Osteocyte (in vitro differentiated cells): ENCODE data around the gene SPIRE2. TPM values are rescaled to one million over a fixed set of nuclear protein-coding genes. Genes with fewer than 3 reads are reported as not detected.
"Not testable (repeated sequence)": the region's sequence is repeated elsewhere in the genome, so short reads cannot be mapped to it uniquely, and the experiment has no call there.

ENCODE experiments used
- DNase-seq: peaks from one replicate; pipeline ENCODE4 v3.0.0; 2021; ENCODE audit warnings: mixed read lengths; ENCODE audit not compliant: unreplicated experiment; ENCODE audit errors: extremely low spot score
- H3K27ac Mint-ChIP-seq: one replicate; pipeline ENCODE4 v1.8.0; 2021; ENCODE audit warnings: mild to moderate bottlenecking, mixed read lengths; ENCODE audit not compliant: unreplicated experiment
- H3K27me3 Mint-ChIP-seq: one replicate; pipeline ENCODE4 v1.8.0; 2021; ENCODE audit warnings: mixed read lengths; ENCODE audit not compliant: unreplicated experiment
- H3K36me3 Mint-ChIP-seq: one replicate; pipeline ENCODE4 v1.8.0; 2021; ENCODE audit warnings: mixed read lengths; ENCODE audit not compliant: unreplicated experiment
- H3K4me1 Mint-ChIP-seq: one replicate; pipeline ENCODE4 v1.8.0; 2021; ENCODE audit warnings: mixed read lengths; ENCODE audit not compliant: unreplicated experiment
- H3K4me3 Mint-ChIP-seq: one replicate; pipeline ENCODE4 v1.8.0; 2021; ENCODE audit warnings: mild to moderate bottlenecking, moderate library complexity, mixed read lengths; ENCODE audit not compliant: unreplicated experiment
- H3K9me3 Mint-ChIP-seq: one replicate; pipeline ENCODE4 v1.8.0; 2021; ENCODE audit warnings: mixed read lengths; ENCODE audit not compliant: unreplicated experiment
- total RNA-seq: library from RNA; stranded (reverse); gene quantifications from 2 replicates; pipeline ENCODE4 v1.2.1, GENCODE V29; 2021
- TF ChIP-seq, protein P1 (sequence below): fragments of 200-600 bp; sonication (generic); IDR thresholded peaks from 2 replicates; pipeline ENCODE4 v1.5.0; 2021; ENCODE audit warnings: antibody characterized with exemption, mild to moderate bottlenecking, moderate library complexity

SPIRE2 gene
- total RNA-seq, 1 donor from 2014 or later, result 4.6 TPM

DNA sequence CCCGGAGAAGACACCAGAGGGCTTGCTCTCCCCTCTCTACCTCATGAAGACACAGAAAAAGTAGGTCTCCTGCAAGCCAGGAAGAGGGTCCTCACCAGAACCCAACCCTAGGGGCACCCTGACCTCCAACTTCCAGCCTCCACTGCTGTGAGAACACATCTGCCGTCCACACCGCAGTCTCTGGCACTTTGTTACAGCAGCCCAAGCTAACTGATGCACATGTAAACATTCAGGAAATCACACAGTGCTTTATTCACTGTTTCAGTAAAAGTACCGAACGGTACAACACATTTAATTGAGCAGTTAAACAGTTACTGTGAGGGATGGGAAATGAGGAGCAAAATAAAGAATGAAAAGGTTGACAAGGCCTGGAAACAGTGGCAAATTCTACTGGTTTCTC is 30.1 kb upstream of the SPIRE2 start:
- DNase-seq, result no peak
- Mint-ChIP-seq H3K27me3 (no peaks in the 10 kb centered on the region), H3K9me3 (no peaks in the 10 kb centered on the region), H3K36me3 (peaks cover 5% of the 10 kb centered on the region), H3K27ac (no peak overlapping the region), H3K4me3 (no peak overlapping the region), H3K4me1 (no peaks in the 10 kb centered on the region)
- TF ChIP-seq, protein P1, sequence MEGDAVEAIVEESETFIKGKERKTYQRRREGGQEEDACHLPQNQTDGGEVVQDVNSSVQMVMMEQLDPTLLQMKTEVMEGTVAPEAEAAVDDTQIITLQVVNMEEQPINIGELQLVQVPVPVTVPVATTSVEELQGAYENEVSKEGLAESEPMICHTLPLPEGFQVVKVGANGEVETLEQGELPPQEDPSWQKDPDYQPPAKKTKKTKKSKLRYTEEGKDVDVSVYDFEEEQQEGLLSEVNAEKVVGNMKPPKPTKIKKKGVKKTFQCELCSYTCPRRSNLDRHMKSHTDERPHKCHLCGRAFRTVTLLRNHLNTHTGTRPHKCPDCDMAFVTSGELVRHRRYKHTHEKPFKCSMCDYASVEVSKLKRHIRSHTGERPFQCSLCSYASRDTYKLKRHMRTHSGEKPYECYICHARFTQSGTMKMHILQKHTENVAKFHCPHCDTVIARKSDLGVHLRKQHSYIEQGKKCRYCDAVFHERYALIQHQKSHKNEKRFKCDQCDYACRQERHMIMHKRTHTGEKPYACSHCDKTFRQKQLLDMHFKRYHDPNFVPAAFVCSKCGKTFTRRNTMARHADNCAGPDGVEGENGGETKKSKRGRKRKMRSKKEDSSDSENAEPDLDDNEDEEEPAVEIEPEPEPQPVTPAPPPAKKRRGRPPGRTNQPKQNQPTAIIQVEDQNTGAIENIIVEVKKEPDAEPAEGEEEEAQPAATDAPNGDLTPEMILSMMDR, result no peak

DNA sequence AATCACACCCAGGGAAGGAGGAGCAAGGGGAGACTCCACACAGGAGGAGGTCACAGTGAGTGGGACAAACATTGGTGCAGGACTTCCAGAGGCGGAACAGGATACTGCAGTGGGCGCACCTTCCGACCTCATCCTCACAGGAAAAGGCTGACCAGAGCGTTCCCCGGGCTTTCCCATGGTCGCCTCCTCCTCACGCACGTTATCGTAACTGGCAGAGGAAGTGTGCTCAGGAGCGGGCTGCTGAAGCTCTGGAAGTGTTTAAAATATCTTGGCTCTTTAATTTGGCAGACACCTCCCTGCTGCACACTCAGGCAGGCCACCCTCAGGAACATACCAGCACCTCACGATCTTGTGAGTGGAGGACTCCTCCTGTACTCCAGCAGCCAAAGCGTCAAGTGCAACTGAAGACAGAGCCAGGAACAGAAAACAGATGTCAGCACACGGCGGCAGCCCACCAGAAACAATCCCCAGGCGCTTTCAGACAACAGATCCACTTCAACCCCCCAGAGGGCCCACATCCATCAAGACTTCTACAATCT is 29.4 kb upstream of the SPIRE2 start:
- no peak overlapping the region for H3K27ac Mint-ChIP-seq
- no peaks in the 10 kb centered on the region for H3K4me1 Mint-ChIP-seq
- peaks cover 5% of the 10 kb centered on the region for H3K36me3 Mint-ChIP-seq
- TF ChIP-seq, protein P1, result no peak
- H3K9me3 Mint-ChIP-seq, result no peaks in the 10 kb centered on the region
- H3K27me3 Mint-ChIP-seq, result no peaks in the 10 kb centered on the region
- DNase-seq, result no peak
- no peak overlapping the region for H3K4me3 Mint-ChIP-seq

DNA sequence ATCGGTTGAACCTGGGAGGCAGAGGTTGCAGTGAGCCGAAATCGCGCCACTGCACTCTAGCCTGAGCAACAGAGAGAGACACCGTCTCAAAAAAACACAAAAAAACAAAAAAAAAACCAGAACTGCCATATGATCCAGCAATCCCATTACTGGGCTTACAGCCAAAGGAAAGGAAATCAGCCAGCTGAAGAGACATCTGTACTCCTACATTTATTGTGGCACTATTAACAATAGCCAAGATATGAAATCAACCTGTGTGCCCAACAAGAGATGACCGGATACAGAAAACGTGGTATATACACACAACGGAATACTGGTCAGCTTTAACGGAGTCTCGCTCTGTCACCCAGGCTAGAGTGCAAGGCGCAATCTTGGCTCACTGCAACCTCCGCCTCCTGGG is 26.5 kb upstream of the SPIRE2 start:
- no peaks in the 10 kb centered on the region for H3K9me3 Mint-ChIP-seq
- no peaks in the 10 kb centered on the region for H3K4me1 Mint-ChIP-seq
- no peaks in the 10 kb centered on the region for H3K27me3 Mint-ChIP-seq
- peaks cover 5% of the 10 kb centered on the region for H3K36me3 Mint-ChIP-seq
- TF ChIP-seq, protein P1, result no peak
- no peak overlapping the region for H3K27ac Mint-ChIP-seq
- no peak for DNase-seq
- no peak overlapping the region for H3K4me3 Mint-ChIP-seq

DNA sequence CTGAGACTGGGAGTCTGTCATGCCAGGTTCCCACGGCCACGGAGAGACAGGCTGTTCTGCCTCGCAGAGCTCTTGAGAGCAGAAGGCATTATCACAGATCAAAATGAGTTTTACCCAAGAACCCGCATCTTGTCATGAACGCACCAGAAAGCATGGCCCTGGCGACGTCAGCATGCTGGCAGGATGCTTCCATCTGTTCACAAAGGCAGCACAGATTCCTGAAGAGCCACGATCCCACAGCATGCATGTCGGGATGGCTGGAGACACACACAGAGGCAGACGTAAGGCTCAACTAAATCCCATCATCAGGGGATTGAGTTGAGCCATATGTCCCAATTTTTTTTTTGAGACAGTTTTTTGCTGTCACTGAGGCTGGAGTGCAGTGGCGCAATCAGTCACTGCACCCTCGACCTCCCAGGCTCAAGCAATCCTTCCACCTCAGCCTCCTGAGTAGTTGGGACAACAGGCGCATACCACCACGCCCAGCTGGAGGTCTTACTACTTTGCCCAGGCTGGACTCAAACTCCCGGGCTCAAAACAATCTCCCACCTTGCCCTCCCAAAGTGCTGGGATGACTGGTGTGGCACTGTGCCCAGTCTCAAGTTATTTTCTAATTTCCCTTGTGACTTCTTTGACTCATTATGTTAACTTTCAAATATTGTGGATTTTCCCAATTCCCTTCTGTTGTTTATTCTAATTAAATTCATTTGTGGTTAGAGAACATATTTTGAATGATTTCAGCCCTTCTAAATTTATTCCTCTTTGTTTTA is 23.0 kb upstream of the SPIRE2 start:
- Mint-ChIP-seq H3K4me3 (no peak overlapping the region), H3K27ac (no peak overlapping the region), H3K27me3 (no peaks in the 10 kb centered on the region), H3K36me3 (peaks cover 6% of the 10 kb centered on the region), H3K4me1 (no peaks in the 10 kb centered on the region), H3K9me3 (no peaks in the 10 kb centered on the region)
- DNase-seq, result no peak
- TF ChIP-seq, protein P1, result no peak

DNA sequence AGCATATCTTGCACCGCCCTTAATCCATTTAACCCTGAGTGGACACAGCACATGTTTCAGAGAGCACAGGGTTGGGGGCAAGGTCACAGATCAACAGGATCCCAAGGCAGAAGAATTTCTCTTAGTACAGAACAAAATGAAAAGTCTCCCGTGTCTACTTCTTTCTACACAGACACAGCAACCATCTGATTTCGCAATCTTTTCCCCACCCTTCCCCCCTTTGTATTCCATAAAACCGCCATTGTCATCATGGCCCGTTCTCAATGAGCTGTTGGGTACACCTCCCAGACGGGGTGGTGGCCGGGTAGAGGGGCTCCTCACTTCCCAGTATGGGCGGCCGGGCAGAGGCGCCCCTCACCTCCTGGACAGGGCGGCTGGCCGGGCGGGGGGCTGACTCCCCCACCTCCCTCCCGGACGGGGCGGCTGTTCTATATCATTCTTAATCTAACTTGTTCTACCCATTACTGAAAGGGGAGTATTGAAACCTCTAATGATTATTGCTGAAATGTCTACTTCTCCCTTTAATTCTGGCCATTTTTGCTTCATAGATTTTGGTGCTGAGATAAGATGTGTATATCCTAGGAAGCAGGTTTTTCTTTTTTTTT is 21.6 kb upstream of the SPIRE2 start:
- H3K27ac Mint-ChIP-seq, H3K4me1 Mint-ChIP-seq, H3K36me3 Mint-ChIP-seq, H3K27me3 Mint-ChIP-seq, DNase-seq, H3K9me3 Mint-ChIP-seq, H3K4me3 Mint-ChIP-seq: not testable (repeated sequence)
